CD14-positive monocyte (primary cell): ENCODE results near the gene MMEL1. TPM values are rescaled to one million over a fixed set of nuclear protein-coding genes. Genes with fewer than 3 reads are reported as not detected.

Source experiments
- DNase-seq, 3 donors: peaks; one replicate each; pipeline ENCODE4 v3.0.0-alpha.2; 2011 to 2022
- H2AFZ ChIP-seq: 2 replicates; pipeline ENCODE4 v1.6.0; 2012; ENCODE audit warnings: mild to moderate bottlenecking, low read depth, low read length, inconsistent platforms; ENCODE audit not compliant: insufficient read depth, poor library complexity, severe bottlenecking
- H3K27ac ChIP-seq, 2 donors: 1 replicate in 1 of 2; 2 replicates in 1 of 2; pipeline ENCODE4 v1.5.1; 2012 to 2013; ENCODE audit warnings: low read length in 2 of 2, control low read depth in 1 of 2, inconsistent platforms in 1 of 2, low read depth in 1 of 2, mild to moderate bottlenecking in 1 of 2
- H3K27me3 ChIP-seq, 2 donors: one replicate each; pipeline versions ENCODE4 v1.6.0 to v1.6.1; 2011 to 2013; ENCODE audit warnings: low read length in 2 of 2; ENCODE audit not compliant: control insufficient read depth in 2 of 2, insufficient read depth in 2 of 2
- H3K36me3 ChIP-seq, 2 donors: replicated peaks in 1 of 2; 1 replicate in 1 of 2; 2 replicates in 1 of 2; pipeline versions ENCODE4 v1.5.1 to v1.6.1; 2012 to 2013; ENCODE audit warnings: low read length in 2 of 2, control low read depth in 1 of 2, inconsistent platforms in 1 of 2, mild to moderate bottlenecking in 1 of 2; ENCODE audit not compliant: insufficient read depth in 2 of 2, control insufficient read depth in 1 of 2
- H3K4me1 ChIP-seq, 2 donors: 1 replicate in 1 of 2; 2 replicates in 1 of 2; pipeline versions ENCODE4 v1.5.1 to v1.6.1; 2012 to 2013; ENCODE audit warnings: low read length in 2 of 2, control low read depth in 1 of 2, inconsistent platforms in 1 of 2, mild to moderate bottlenecking in 1 of 2, moderate library complexity in 1 of 2; ENCODE audit not compliant: insufficient read depth in 2 of 2, control insufficient read depth in 1 of 2
- H3K4me2 ChIP-seq: replicated peaks from 2 replicates; pipeline ENCODE3; 2012; ENCODE audit warnings: low read length, moderate library complexity, mild to moderate bottlenecking; ENCODE audit not compliant: poor library complexity, severe bottlenecking; ENCODE audit errors: extremely low read depth
- H3K4me3 ChIP-seq, 3 experiments: fragments of 200-600 bp in 1 of 3; sonication (generic) in 1 of 3; replicated peaks in 1 of 3; 1 replicate in 2 of 3; 2 replicates in 1 of 3; pipeline ENCODE4 v1.5.1; 2011 to 2013; ENCODE audit warnings: low read length in 3 of 3, mild to moderate bottlenecking in 3 of 3, control low read depth in 2 of 3, low read depth in 2 of 3, inconsistent platforms in 1 of 3, moderate library complexity in 1 of 3
- H3K79me2 ChIP-seq: 2 replicates; pipeline ENCODE4 v1.6.0; 2012; ENCODE audit warnings: mild to moderate bottlenecking, control low read depth, inconsistent platforms, low read length, moderate library complexity; ENCODE audit not compliant: insufficient read depth
- H3K9ac ChIP-seq: 2 replicates; pipeline ENCODE4 v1.6.0; 2017; ENCODE audit warnings: low read length, mild to moderate bottlenecking; ENCODE audit not compliant: insufficient read depth, poor library complexity, severe bottlenecking
- H3K9me3 ChIP-seq, 2 donors: replicated peaks in 1 of 2; 1 replicate in 1 of 2; 2 replicates in 1 of 2; pipeline versions ENCODE4 v1.5.1 to v1.6.1; 2012 to 2013; ENCODE audit warnings: low read length in 2 of 2, control low read depth in 1 of 2; ENCODE audit not compliant: control insufficient read depth in 1 of 2, insufficient read depth in 1 of 2
- H4K20me1 ChIP-seq: 2 replicates; pipeline ENCODE4 v1.6.0; 2012; ENCODE audit warnings: mild to moderate bottlenecking, low read length, control low read depth, moderate library complexity; ENCODE audit not compliant: insufficient read depth
- H3K27ac Mint-ChIP-seq, 7 donors: one replicate each; pipeline ENCODE4 v1.8.0; 2020; ENCODE audit warnings: mild to moderate bottlenecking in 7 of 7, mixed read lengths in 7 of 7, moderate library complexity in 6 of 7, inconsistent platforms in 2 of 7
- H3K27me3 Mint-ChIP-seq, 3 donors: one replicate each; pipeline ENCODE4 v1.8.0; 2021 to 2022; ENCODE audit warnings: low read depth in 3 of 3, mild to moderate bottlenecking in 3 of 3, mixed read lengths in 3 of 3, moderate library complexity in 3 of 3, inconsistent platforms in 1 of 3
- H3K36me3 Mint-ChIP-seq, 2 donors: one replicate each; pipeline ENCODE4 v1.8.0; 2020; ENCODE audit warnings: mixed read lengths in 2 of 2, inconsistent platforms in 1 of 2, mild to moderate bottlenecking in 1 of 2
- H3K4me1 Mint-ChIP-seq: one replicate; pipeline ENCODE4 v1.8.0; 2020; ENCODE audit warnings: mild to moderate bottlenecking, mixed read lengths
- H3K4me3 Mint-ChIP-seq, 2 donors: one replicate each; pipeline ENCODE4 v1.8.0; 2020; ENCODE audit warnings: mild to moderate bottlenecking in 2 of 2, mixed read lengths in 2 of 2, moderate library complexity in 1 of 2
- H3K9me3 Mint-ChIP-seq, 7 donors: one replicate each; pipeline ENCODE4 v1.8.0; 2020 to 2022; ENCODE audit warnings: mixed read lengths in 7 of 7, mild to moderate bottlenecking in 6 of 7, moderate library complexity in 6 of 7, inconsistent platforms in 2 of 7
- WGBS: methylation state at CpG from one replicate; pipeline ENCODE4 v1.1.5; 2013; ENCODE audit warnings: missing lambda C conversion rate; ENCODE audit not compliant: insufficient coverage; 5-methylcytosine and 5-hydroxymethylcytosine counted together
- intact Hi-C, 2 donors: fragments of 100-400 bp; cut with micrococcal nuclease; formaldehyde crosslinking; loops; one replicate each; pipeline versions ENCODE4 v1.15.0 to v1.15.1; 2023
- polyA plus RNA-seq, 3 donors: library from polyadenylated mRNA; depleted of rRNA in 1 of 3; unstranded in 2 of 3; stranded (reverse) in 1 of 3; fragments of 300-500 nt in 2 of 3; fragments of >200 nt in 1 of 3; fragmentation: Illumina TruSeq in 2 of 3; gene quantifications; 1 replicate in 2 of 3; 2 replicates in 1 of 3; pipeline ENCODE4 v1.2.3, GENCODE V29; 2012 to 2021
- TF ChIP-seq, protein P1 (sequence below): fragments of 200-600 bp; IDR thresholded peaks from one replicate; pipeline ENCODE4 v1.8.0; 2022; ENCODE audit warnings: antibody characterized with exemption, mild to moderate bottlenecking

MMEL1 gene
- polyA plus RNA-seq, 3 donors = 1.1 to 4.4 (median 1.9) TPM

GRCh38 chr1:2614145-2614544 lies 18.7 kb downstream of the MMEL1 start:
- H3K4me2 ChIP-seq = no peak overlapping the region
- no peaks in the 10 kb centered on the region for H4K20me1 ChIP-seq
- H3K9me3 ChIP-seq = peaks cover 15 to 19% of the 10 kb centered on the region in 2 donors
- no peak overlapping the region for H3K9ac ChIP-seq
- no peak overlapping the region for H3K4me3 ChIP-seq
- H3K27me3 Mint-ChIP-seq = peaks cover 13 to 20% (median 17%) of the 10 kb centered on the region in 3 donors
- no peaks in the 10 kb centered on the region for H3K79me2 ChIP-seq
- H3K27ac Mint-ChIP-seq = no peak overlapping the region
- H3K27ac ChIP-seq = no peak overlapping the region
- no peak for DNase-seq
- no peak overlapping the region for H3K4me3 Mint-ChIP-seq
- no peaks in the 10 kb centered on the region for H3K4me1 Mint-ChIP-seq
- no peaks in the 10 kb centered on the region for H3K36me3 Mint-ChIP-seq
- peaks cover 14 to 35% (median 23%) of the 10 kb centered on the region in 7 donors for H3K9me3 Mint-ChIP-seq
- no peaks in the 10 kb centered on the region for H3K36me3 ChIP-seq
- no peak overlapping the region for H2AFZ ChIP-seq
- TF ChIP-seq, protein P1, sequence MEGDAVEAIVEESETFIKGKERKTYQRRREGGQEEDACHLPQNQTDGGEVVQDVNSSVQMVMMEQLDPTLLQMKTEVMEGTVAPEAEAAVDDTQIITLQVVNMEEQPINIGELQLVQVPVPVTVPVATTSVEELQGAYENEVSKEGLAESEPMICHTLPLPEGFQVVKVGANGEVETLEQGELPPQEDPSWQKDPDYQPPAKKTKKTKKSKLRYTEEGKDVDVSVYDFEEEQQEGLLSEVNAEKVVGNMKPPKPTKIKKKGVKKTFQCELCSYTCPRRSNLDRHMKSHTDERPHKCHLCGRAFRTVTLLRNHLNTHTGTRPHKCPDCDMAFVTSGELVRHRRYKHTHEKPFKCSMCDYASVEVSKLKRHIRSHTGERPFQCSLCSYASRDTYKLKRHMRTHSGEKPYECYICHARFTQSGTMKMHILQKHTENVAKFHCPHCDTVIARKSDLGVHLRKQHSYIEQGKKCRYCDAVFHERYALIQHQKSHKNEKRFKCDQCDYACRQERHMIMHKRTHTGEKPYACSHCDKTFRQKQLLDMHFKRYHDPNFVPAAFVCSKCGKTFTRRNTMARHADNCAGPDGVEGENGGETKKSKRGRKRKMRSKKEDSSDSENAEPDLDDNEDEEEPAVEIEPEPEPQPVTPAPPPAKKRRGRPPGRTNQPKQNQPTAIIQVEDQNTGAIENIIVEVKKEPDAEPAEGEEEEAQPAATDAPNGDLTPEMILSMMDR = no peak
- 100% methylated on average over 1 of the region's 2 CpGs for WGBS
- intact Hi-C loops = no loop called here
- no peaks in the 10 kb centered on the region for H3K27me3 ChIP-seq
- no peaks in the 10 kb centered on the region for H3K4me1 ChIP-seq

- peaks cover 15 to 19% of the 10 kb centered on the region in 2 donors for H3K9me3 ChIP-seq
- no peak overlapping the region for H2AFZ ChIP-seq
- intact Hi-C loops = no loop called here
- TF ChIP-seq, protein P1 = no peak
- H3K4me2 ChIP-seq = no peak overlapping the region
- no peak overlapping the region for H3K9ac ChIP-seq
- H3K4me1 ChIP-seq = no peaks in the 10 kb centered on the region
- H3K79me2 ChIP-seq = no peaks in the 10 kb centered on the region
- Mint-ChIP-seq H3K4me1 (no peaks in the 10 kb centered on the region), H3K27me3 (peaks cover 5 to 20% (median 17%) of the 10 kb centered on the region in 3 donors), H3K4me3 (no peak overlapping the region), H3K27ac (no peak overlapping the region), H3K36me3 (no peaks in the 10 kb centered on the region), H3K9me3 (peaks cover 14 to 35% (median 23%) of the 10 kb centered on the region in 7 donors)
- H4K20me1 ChIP-seq = no peaks in the 10 kb centered on the region
- H3K27me3 ChIP-seq = no peaks in the 10 kb centered on the region
- H3K27ac ChIP-seq = no peak overlapping the region
- 83% methylated on average over 9 of the region's 11 CpGs for WGBS
- DNase-seq = no peak
- H3K36me3 ChIP-seq = no peaks in the 10 kb centered on the region
- H3K4me3 ChIP-seq = no peak overlapping the region
These were observed 20.0 kb downstream of the MMEL1 start for GRCh38 chr1:2612591-2613365.
